ENCODE results near the gene SMIM7.

The SMIM7 gene

GRCh38 chr19:16604615-16605014 lies 55.3 kb downstream of the SMIM7 start:
- H4K20me1 ChIP-seq (ENCODE audit: insufficient read depth, low read length): peaks cover 89% of the 10 kb centered on the region
- H3K4me2 ChIP-seq (ENCODE audit: insufficient read depth, low read length): no peak overlapping the region
- H2AFZ ChIP-seq (ENCODE audit: low read depth, low read length): no peak overlapping the region
- H3K27ac ChIP-seq (ENCODE audit: low read length): no peak overlapping the region
- H3K4me3 ChIP-seq (ENCODE audit: low read depth in 1 of 2, low read length in 2 of 2): no peak overlapping the region
- H3K79me2 ChIP-seq (ENCODE audit: insufficient read depth, low read length): peaks cover 99% of the 10 kb centered on the region
- no peak for TF ChIP-seq CTCF (IDR thresholded peaks at IDR 0.05; ENCODE audit: borderline replicate concordance, extremely low read depth, low read length, poor library complexity, severe bottlenecking)
- no peak for TF ChIP-seq EZH2 (IDR thresholded peaks at IDR 0.05; ENCODE audit: borderline replicate concordance, low read depth, low read length, severe bottlenecking)
- H3K9ac ChIP-seq (ENCODE audit: low read depth, low read length): no peak overlapping the region
- H3K36me3 ChIP-seq (ENCODE audit: insufficient read depth, low read length): peaks cover 5% of the 10 kb centered on the region; the same call in 1 of the 2 replicates
- ATAC-seq (ENCODE audit: insufficient read depth, low read depth): no peak
- no peaks in the 10 kb centered on the region for H3K9me3 ChIP-seq (ENCODE audit: insufficient read depth, low read length, severe bottlenecking)
- DNase-seq: no peak
- no peaks in the 10 kb centered on the region for H3K27me3 ChIP-seq (ENCODE audit: insufficient read depth, low read length, poor library complexity)
- H3K4me1 ChIP-seq (ENCODE audit: insufficient read depth, low read length): no peaks in the 10 kb centered on the region

GRCh38 chr19:16603090-16603489 lies 56.9 kb downstream of the SMIM7 start:
- DNase-seq: no peak
- TF ChIP-seq EZH2 (IDR thresholded peaks at IDR 0.05; ENCODE audit: borderline replicate concordance, low read depth, low read length, severe bottlenecking): no peak
- no peak for TF ChIP-seq CTCF (IDR thresholded peaks at IDR 0.05; ENCODE audit: borderline replicate concordance, extremely low read depth, low read length, poor library complexity, severe bottlenecking)
- no peaks in the 10 kb centered on the region for H3K9me3 ChIP-seq (ENCODE audit: insufficient read depth, low read length, severe bottlenecking)
- no peak overlapping the region for H3K27ac ChIP-seq (ENCODE audit: low read length)
- H3K27me3 ChIP-seq (ENCODE audit: insufficient read depth, low read length, poor library complexity): no peaks in the 10 kb centered on the region
- H3K79me2 ChIP-seq (ENCODE audit: insufficient read depth, low read length): peaks cover 99% of the 10 kb centered on the region
- peaks cover 92% of the 10 kb centered on the region for H4K20me1 ChIP-seq (ENCODE audit: insufficient read depth, low read length)
- H2AFZ ChIP-seq (ENCODE audit: low read depth, low read length): no peak overlapping the region
- H3K4me1 ChIP-seq (ENCODE audit: insufficient read depth, low read length): no peaks in the 10 kb centered on the region
- H3K9ac ChIP-seq (ENCODE audit: low read depth, low read length): no peak overlapping the region
- H3K4me2 ChIP-seq (ENCODE audit: insufficient read depth, low read length): no peak overlapping the region
- H3K4me3 ChIP-seq (ENCODE audit: low read depth in 1 of 2, low read length in 2 of 2): no peak overlapping the region
- no peak for ATAC-seq (ENCODE audit: insufficient read depth, low read depth)
- H3K36me3 ChIP-seq (ENCODE audit: insufficient read depth, low read length): peaks cover 5% of the 10 kb centered on the region; the same call in 1 of the 2 replicates

DNA sequence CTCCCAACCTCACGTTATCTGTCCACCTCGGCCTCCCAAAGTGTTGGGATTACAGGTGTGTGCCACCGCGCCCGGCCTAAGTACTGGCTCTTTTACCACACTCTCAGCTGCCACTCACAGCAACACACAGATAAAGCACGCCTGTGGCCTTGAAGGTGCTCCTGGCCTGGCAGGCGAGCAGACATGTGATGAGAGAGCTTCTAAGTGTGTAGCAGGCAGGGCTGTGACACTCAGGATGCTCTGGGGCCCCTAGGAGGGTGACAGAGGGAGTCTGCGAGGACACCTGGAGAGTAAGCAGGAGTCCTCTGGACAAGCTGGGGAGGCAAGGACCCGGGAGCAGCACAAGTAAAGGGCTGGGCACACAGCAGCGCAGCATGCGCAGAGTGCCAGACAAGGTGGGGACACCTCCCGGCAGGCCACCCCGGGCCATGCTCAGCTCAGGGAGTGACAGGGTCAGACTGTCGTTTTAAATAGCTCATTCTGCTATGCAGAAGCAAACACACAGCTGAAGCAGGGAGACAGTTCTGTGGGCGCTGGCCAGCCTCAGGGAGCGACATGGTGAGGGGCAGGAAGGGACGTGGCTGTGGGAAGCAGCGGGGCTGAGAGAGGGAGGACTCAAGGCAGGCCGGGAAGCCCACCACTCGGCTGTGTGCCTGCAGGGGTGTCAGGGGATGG lies 58.4 kb downstream of the SMIM7 start:
- Histone ChIP-seq H3K4me2 (ENCODE audit: insufficient read depth, low read length) (no peak overlapping the region), H3K4me3 (ENCODE audit: low read depth in 1 of 2, low read length in 2 of 2) (no peak overlapping the region), H3K27me3 (ENCODE audit: insufficient read depth, low read length, poor library complexity) (no peaks in the 10 kb centered on the region), H3K4me1 (ENCODE audit: insufficient read depth, low read length) (no peaks in the 10 kb centered on the region), H4K20me1 (ENCODE audit: insufficient read depth, low read length) (peaks cover 90% of the 10 kb centered on the region), H3K36me3 (ENCODE audit: insufficient read depth, low read length) (peaks cover 9% of the 10 kb centered on the region; the same call in 1 of the 2 replicates), H3K9me3 (ENCODE audit: insufficient read depth, low read length, severe bottlenecking) (no peaks in the 10 kb centered on the region), H3K9ac (ENCODE audit: low read depth, low read length) (no peak overlapping the region), H2AFZ (ENCODE audit: low read depth, low read length) (no peak overlapping the region), H3K79me2 (ENCODE audit: insufficient read depth, low read length) (peaks cover 99% of the 10 kb centered on the region), H3K27ac (ENCODE audit: low read length) (no peak overlapping the region)
- no peak for TF ChIP-seq EZH2 (IDR thresholded peaks at IDR 0.05; ENCODE audit: borderline replicate concordance, low read depth, low read length, severe bottlenecking)
- TF ChIP-seq CTCF (IDR thresholded peaks at IDR 0.05; ENCODE audit: borderline replicate concordance, extremely low read depth, low read length, poor library complexity, severe bottlenecking): no peak
- no peak for ATAC-seq (ENCODE audit: insufficient read depth, low read depth)
- DNase-seq: no peak

All from DND-41 (cell line).